Activated naive CD4-positive, alpha-beta T cell treated with anti-CD3 and anti-CD28 coated beads, Interleukin-2, amount 50 U/mL, for 72 hours (primary cell): ENCODE measurements around the gene DRC7. TPM values are rescaled to one million over a fixed set of nuclear protein-coding genes. Genes with fewer than 3 reads are reported as not detected.
"Not testable (repeated sequence)": the region's sequence is repeated elsewhere in the genome, so short reads cannot be mapped to it uniquely, and the experiment has no call there.

Experiments
- ATAC-seq, 2 donors: fragments of 150-1000 bp; cut with Tn5 transposase; 2 replicates each; pipeline ENCODE4 v1.10.0; 2021; ENCODE audit warnings: mild to moderate bottlenecking in 2 of 2, moderate library complexity in 2 of 2
- DNase-seq, 2 donors: peaks; one replicate each; pipeline ENCODE4 v3.0.0; 2021 to 2022; ENCODE audit warnings: low spot score in 2 of 2
- H3K27ac Mint-ChIP-seq, 2 donors: one replicate each; pipeline ENCODE4 v1.8.0; 2022; ENCODE audit warnings: mild to moderate bottlenecking in 2 of 2, mixed read lengths in 2 of 2
- H3K36me3 Mint-ChIP-seq, 2 donors: one replicate each; pipeline ENCODE4 v1.8.0; 2022; ENCODE audit warnings: mixed read lengths in 2 of 2
- H3K9me3 Mint-ChIP-seq, 2 donors: one replicate each; pipeline ENCODE4 v1.8.0; 2022; ENCODE audit warnings: mixed read lengths in 2 of 2
- total RNA-seq, 2 donors: library from RNA; stranded (reverse); gene quantifications; one replicate each; pipeline ENCODE4 v1.2.3, GENCODE V29; 2022

DRC7 gene
- total RNA-seq, 2 donors from 2014 or later, result not detected

GRCh38 chr16:57729852-57730251 lies 35.2 kb downstream of the DRC7 start:
- Mint-ChIP-seq H3K36me3 (peaks cover 12 to 18% of the 10 kb centered on the region in 2 donors), H3K9me3 (peaks cover 12 to 18% of the 10 kb centered on the region in 2 donors)
- not testable (repeated sequence) for H3K27ac Mint-ChIP-seq, ATAC-seq, DNase-seq

GRCh38 chr16:57730771-57731730 lies 36.4 kb downstream of the DRC7 start:
- Mint-ChIP-seq H3K27ac (peak overlapping the region in 1 of 2 donors; percentile 22), H3K36me3 (peaks cover 12 to 23% of the 10 kb centered on the region in 2 donors), H3K9me3 (peaks cover 12 to 18% of the 10 kb centered on the region in 2 donors)
- no peak for ATAC-seq
- no peak for DNase-seq

GRCh38 chr16:57732037-57732436 lies 37.4 kb downstream of the DRC7 start:
- no peak for DNase-seq
- Mint-ChIP-seq H3K9me3 (peaks cover 12 to 18% of the 10 kb centered on the region in 2 donors), H3K27ac (no peak overlapping the region), H3K36me3 (peaks cover 12 to 23% of the 10 kb centered on the region in 2 donors)
- ATAC-seq, result no peak

- H3K36me3 Mint-ChIP-seq, result peaks cover 12 to 23% of the 10 kb centered on the region in 2 donors
- no peak overlapping the region for H3K27ac Mint-ChIP-seq
- no peak for ATAC-seq
- no peak for DNase-seq
- peaks cover 12 to 18% of the 10 kb centered on the region in 2 donors for H3K9me3 Mint-ChIP-seq
These were observed 38.1 kb downstream of the DRC7 start for GRCh38 chr16:57732714-57733113.

- ATAC-seq (no peak), DNase-seq (no peak)
- H3K9me3 Mint-ChIP-seq, result peaks cover 12 to 18% of the 10 kb centered on the region in 2 donors
- peak overlapping the region; percentile 93 to 98 for H3K27ac Mint-ChIP-seq
- H3K36me3 Mint-ChIP-seq, result peaks cover 12 to 23% of the 10 kb centered on the region in 2 donors
These were observed 39.8 kb downstream of the DRC7 start for GRCh38 chr16:57734308-57734924.

- ATAC-seq, result peak; percentile 91
- H3K27ac Mint-ChIP-seq, result peak overlapping the region; percentile 93 to 98
- H3K36me3 Mint-ChIP-seq, result peaks cover 12 to 23% of the 10 kb centered on the region in 2 donors
These were observed 40.5 kb downstream of the DRC7 start for GRCh38 chr16:57734925-57735754.

GRCh38 chr16:57735755-57736418 lies 41.3 kb downstream of the DRC7 start, which contains the start of gene KATNB1:
TSS of gene KATNB1 (plus strand) at chr16:57735770. CDS start at chr16:57737244, 1,474 bp downstream.
- peak within 1 kb of the TSS; percentile 93 to 98 for H3K27ac Mint-ChIP-seq
- no peak for DNase-seq
- no peak for ATAC-seq
- peaks cover 12 to 23% of the 10 kb centered on the region in 2 donors for H3K36me3 Mint-ChIP-seq
- H3K9me3 Mint-ChIP-seq, result peaks cover 12 to 18% of the 10 kb centered on the region in 2 donors

More at GRCh38 chr16:57734925-57735754, 40.5 kb downstream of the DRC7 start:
- peaks cover 12 to 18% of the 10 kb centered on the region in 2 donors for H3K9me3 Mint-ChIP-seq
- DNase-seq, result peak; percentile 96 to 98

- H3K36me3 Mint-ChIP-seq, result peaks cover 12 to 23% of the 10 kb centered on the region in 2 donors
- peaks cover 12 to 13% of the 10 kb centered on the region in 2 donors for H3K9me3 Mint-ChIP-seq
- ATAC-seq (no peak), DNase-seq (peak in 1 of 2 donors; percentile 33)
- H3K27ac Mint-ChIP-seq, result peak overlapping the region; percentile 93 to 98
These were observed 42.1 kb downstream of the DRC7 start for GRCh38 chr16:57736419-57737351.

GRCh38 chr16:57738844-57739243 lies 44.2 kb downstream of the DRC7 start:
- DNase-seq (no peak), ATAC-seq (no peak)
- Mint-ChIP-seq H3K9me3 (no peaks in the 10 kb centered on the region), H3K27ac (no peak overlapping the region), H3K36me3 (peaks cover 0 to 10% of the 10 kb centered on the region in 2 donors)

GRCh38 chr16:57739756-57740422 lies 45.3 kb downstream of the DRC7 start:
- H3K27ac Mint-ChIP-seq, result no peak overlapping the region

GRCh38 chr16:57740423-57741071 lies 45.9 kb downstream of the DRC7 start:
- H3K9me3 Mint-ChIP-seq, result no peaks in the 10 kb centered on the region
- no peaks in the 10 kb centered on the region for H3K36me3 Mint-ChIP-seq
- no peak for DNase-seq
- H3K27ac Mint-ChIP-seq, result no peak overlapping the region
- no peak for ATAC-seq

More at GRCh38 chr16:57739756-57740422, 45.3 kb downstream of the DRC7 start:
- Mint-ChIP-seq H3K36me3 (peaks cover 0 to 4% of the 10 kb centered on the region in 2 donors), H3K9me3 (no peaks in the 10 kb centered on the region)
- ATAC-seq (no peak), DNase-seq (no peak)

GRCh38 chr16:57741660-57742191 lies 47.1 kb downstream of the DRC7 start:
- H3K27ac Mint-ChIP-seq, result no peak overlapping the region
- no peaks in the 10 kb centered on the region for H3K36me3 Mint-ChIP-seq

GRCh38 chr16:57742543-57742942 lies 47.9 kb downstream of the DRC7 start:
- ATAC-seq (no peak), DNase-seq (no peak)
- Mint-ChIP-seq H3K27ac (no peak overlapping the region), H3K9me3 (no peaks in the 10 kb centered on the region), H3K36me3 (no peaks in the 10 kb centered on the region)

More at GRCh38 chr16:57741660-57742191, 47.1 kb downstream of the DRC7 start:
- no peaks in the 10 kb centered on the region for H3K9me3 Mint-ChIP-seq
- no peak for DNase-seq
- ATAC-seq, result no peak

- no peak for ATAC-seq
- DNase-seq, result no peak
- no peaks in the 10 kb centered on the region for H3K9me3 Mint-ChIP-seq
These were observed 48.9 kb downstream of the DRC7 start for GRCh38 chr16:57743458-57743857.

More at GRCh38 chr16:57743458-57743857, 48.9 kb downstream of the DRC7 start:
- peak overlapping the region in 1 of 2 donors; percentile 29 for H3K27ac Mint-ChIP-seq
- H3K36me3 Mint-ChIP-seq, result no peaks in the 10 kb centered on the region
